Fibroblast of skin of back (primary cell): ENCODE results near the gene PTX4.

Source experiments
- DNase-seq: peaks from one replicate; pipeline ENCODE4 v3.0.0-alpha.2; 2013

Gene PTX4

DNA sequence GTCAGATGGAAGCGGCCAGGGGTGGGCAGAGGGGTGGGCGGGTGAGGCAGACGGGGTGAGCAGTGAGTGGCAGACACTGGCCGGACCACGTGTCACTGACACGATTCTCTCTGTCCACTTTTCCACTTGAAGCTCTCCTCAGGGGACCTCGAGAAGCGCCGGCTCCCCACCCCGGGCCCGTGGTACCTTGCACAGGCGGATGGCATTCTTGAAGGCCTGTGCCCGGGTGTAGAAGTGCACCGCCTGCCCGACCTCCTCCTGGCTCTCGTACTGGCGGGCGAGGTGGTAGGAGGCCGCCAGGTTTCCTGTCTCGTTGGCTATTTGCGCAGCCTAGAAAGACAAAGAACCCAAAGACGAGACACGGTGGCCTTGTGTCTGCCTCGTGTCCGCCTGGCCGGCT lies 35.6 kb upstream of the PTX4 start:
- no peak for DNase-seq

DNA sequence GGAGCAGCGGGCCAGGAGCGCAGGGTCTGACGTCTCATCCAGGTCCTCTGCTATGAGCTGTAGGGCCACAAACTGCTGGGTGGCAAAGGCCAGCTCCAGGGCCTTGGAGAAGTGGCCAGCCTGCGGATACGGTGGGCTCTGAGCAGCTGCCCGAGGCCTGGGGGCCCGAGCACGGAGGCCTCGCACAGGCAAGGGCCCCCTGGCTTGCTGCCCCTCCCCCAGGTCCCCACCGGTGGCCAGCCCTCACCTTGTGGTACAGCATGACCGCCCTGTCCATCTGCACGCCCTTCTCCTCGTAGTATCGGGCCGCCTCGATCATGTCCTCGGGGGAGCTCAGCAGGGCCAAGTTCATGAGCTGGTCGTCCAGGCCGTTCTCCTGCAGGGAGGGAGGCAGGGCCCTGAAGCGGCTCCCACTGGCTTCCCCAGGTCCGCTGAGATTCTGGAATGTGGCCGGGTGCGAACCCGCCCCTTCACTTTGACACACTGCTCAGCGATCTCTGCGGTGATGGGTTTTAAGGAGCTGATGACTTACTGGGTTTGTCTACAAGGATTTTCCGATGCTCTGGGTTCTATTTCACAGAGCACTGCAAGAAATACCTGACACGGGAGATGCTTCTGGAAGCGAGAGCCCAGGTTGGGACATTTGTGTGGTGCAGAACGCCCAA lies 35.0 kb upstream of the PTX4 start:
- DNase-seq = no peak

DNA sequence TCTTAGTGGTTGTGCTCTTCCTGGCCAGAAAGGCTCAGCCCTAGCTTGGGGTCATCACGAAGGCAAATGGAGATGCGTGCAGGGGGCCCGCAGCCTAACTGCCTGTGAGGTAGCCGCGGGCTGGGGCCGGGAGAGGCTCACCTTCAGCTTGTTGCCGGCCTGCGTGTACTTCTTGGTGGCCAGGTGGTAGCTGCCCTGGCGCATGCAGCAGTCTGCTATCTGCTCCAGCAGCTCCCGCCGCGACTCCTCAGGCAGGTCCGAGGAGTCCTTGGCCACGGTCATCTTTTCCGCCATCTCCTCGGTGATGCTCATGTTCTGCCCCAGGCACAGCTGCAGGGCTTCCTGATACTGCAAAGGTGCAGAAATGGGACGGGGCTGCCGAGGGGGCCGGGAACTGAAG lies 31.7 kb upstream of the PTX4 start:
- no peak for DNase-seq

DNA sequence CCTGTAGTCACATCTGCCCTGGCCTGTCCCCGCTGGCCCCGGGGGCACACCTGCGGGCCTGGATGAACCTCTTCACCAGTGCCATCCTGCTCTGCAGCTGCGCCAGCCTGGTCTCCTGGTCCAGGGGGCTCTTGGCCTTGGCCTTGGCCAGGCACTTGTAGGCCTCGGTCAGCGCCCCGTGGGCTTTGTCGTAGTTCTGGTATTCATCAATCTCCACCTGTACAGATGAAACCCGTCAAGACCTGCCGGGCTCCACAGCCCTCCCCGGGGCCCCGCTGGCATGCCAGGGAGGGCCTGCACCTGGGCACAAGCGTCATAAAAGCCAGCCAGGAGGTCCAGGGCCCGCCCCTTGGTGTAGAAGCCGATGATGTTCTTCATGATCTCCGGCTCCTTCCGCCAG lies 31.1 kb upstream of the PTX4 start:
- DNase-seq = no peak

DNA sequence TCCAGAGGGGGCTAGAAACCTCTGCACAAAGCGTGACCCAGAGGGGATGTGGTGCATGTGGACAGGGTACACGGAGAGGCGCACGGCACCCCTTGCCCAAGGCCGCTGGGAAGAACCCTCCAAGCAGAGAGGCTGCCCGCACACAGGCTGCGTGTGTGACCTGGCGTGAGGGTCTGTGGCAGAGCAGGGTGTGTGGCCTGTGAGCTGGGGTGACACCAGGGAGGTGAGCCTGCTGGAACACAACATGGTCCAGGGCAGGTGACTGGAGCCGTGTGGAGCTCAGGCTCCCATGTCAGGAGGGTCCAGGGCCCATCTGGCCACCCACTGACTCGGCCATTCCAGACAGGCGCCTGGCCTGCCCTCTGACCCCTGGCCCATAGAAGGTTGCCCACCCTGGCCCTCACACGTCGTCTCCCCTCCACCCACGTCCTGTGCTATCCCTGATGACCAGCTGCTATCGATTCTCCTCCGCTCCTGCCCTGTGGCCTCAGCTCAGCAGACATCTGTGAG lies 29.9 kb upstream of the PTX4 start:
- DNase-seq = no peak

- DNase-seq = no peak
Observed at GRCh38 chr16:1514507-1514906, 25.8 kb upstream of the PTX4 start.

DNA sequence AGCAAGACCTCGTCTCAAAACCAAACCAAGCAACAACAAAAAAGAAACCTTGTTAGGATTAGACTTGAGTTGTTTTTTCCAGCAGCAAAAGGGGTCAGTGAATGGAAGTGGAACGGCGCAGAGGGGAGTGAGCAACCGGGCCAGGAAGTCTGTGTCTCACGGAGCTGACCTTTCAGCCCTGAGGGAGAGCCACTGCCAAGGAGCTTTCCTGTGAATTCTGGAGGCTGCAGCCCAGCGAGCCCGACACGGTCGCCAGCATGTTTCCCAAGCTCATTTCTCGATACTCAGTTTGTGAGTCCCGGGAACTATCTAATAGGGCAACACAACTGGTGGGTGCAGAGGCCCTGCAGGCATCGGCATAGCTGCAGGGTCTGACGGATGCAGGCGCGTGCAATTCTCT lies 24.0 kb upstream of the PTX4 start:
- no peak for DNase-seq

DNA sequence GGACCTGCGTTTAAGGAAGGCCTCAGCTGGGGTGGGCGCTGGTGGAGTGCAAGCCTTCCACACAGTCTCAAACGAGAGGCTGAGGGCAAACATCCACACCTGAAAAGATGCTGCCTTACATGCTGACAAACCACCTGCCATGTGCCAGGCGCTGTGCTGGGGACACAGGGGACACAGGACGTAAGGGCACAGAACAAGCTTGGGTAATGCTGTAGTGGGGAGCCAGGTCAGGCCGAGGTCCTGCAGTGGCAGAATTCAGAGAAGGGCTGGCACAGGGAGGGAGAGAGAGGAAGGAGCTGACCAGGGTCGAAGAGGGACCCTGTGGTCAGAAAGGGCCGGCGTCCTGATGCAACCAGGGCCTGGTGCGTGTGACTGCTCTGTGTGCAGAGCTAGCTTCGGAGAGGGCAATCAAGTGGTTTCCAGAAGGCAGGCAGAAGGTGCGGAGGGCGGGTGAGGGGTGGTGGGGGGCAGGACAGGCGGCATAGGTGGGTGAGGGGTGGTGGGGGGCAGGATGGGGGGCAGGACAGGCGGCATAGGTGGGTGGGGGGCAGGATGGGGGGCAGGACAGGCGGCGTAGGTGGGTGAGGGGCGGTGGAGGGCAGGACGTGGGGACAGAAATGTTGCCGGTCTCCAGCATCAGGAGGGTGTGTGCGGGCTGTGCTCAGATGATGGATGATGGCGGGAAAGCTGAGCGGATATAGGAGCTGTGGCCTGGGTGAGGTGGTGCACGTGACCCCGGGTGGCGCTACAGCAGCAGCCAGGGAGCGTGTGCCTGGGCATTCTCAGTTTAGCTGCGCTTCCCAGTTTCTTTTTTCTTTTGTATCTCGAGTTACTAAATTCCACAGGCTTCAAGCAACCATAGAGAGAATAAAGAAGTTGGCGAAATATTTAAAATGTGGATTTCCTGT lies 23.2 kb upstream of the PTX4 start:
- DNase-seq = no peak

GRCh38 chr16:1510941-1511351 lies 22.2 kb upstream of the PTX4 start:
- no peak for DNase-seq

DNA sequence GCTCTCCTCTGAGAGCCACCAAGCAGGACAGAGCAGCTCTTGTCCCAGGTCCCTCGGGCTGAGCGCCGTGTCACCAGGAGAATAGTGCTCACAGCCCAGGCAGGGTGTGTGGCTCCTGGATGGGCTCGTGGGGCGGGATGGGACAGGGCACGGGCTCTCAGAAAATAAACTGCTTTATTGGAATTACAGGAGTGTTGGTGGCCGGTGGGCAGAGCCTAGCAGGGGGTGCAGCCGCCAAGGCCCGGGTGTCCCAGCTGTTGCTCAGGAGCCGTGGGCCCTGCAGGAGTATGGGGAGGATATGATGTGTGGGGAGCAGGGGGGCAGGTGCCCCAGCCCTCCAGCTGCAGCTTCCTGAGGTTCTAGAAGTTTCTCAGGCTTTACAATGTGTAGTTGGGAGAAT lies 21.5 kb upstream of the PTX4 start:
- DNase-seq = no peak

GRCh38 chr16:1509307-1510221 lies 20.8 kb upstream of the PTX4 start:
- DNase-seq = no peak

DNA sequence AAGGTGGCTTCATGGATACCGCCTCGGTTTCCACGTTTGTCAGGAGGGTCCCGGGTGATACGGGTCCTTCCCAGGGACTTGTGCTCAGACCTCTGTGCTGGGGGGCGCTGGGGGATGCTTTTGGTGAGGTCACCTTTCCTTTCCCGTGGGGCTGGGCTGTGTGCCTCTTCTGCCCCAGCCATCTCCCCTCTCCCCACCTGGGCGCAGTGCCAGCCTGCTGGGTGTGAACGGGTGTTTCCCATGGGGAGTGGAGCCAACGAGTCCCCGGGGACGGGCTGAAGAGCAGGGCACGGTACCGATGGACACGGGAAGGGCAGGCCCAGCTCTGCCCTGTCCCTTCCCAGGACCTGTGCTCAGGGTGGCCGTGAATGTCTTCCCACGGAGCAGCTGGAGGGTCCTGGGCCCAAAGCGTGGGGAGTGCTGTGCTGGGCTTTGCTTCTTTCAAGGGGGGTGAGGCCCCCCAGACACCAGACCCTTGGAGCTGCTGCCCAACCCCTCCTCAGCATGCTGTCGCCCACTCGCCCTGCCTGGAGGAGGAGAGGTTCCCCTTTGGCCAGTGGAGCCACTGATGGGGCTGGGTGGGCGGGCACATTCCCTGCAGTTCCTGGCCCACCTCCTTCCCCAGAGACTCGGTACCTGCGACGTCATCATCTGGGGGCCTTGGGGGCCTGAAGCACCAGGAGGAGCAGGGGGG lies 19.9 kb upstream of the PTX4 start:
- DNase-seq = no peak

- DNase-seq = no peak
Observed at GRCh38 chr16:1506494-1507213, 17.9 kb upstream of the PTX4 start.

DNA sequence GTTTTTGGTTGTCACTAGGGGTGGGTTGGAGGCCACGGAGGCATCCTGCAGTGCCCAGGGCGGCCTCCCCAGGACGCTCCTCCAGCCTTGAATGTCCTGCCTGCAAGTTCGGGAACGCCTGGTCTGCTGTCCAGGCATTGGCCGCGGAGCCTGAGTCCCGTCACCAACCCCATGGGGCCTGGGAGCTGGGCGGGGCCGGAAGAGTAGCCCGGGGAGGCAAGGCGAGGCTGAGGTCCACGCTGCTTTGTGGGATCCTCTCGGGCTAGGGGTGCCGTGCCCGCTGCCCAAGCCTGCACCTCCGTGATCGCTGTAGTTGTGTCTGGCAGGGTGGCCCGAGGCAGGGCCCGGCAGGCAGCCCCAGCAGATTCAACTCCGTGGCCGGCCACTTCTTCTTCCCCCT lies 17.2 kb upstream of the PTX4 start:
- no peak for DNase-seq

- no peak for DNase-seq
Observed at GRCh38 chr16:1505073-1505844, 16.5 kb upstream of the PTX4 start.

DNA sequence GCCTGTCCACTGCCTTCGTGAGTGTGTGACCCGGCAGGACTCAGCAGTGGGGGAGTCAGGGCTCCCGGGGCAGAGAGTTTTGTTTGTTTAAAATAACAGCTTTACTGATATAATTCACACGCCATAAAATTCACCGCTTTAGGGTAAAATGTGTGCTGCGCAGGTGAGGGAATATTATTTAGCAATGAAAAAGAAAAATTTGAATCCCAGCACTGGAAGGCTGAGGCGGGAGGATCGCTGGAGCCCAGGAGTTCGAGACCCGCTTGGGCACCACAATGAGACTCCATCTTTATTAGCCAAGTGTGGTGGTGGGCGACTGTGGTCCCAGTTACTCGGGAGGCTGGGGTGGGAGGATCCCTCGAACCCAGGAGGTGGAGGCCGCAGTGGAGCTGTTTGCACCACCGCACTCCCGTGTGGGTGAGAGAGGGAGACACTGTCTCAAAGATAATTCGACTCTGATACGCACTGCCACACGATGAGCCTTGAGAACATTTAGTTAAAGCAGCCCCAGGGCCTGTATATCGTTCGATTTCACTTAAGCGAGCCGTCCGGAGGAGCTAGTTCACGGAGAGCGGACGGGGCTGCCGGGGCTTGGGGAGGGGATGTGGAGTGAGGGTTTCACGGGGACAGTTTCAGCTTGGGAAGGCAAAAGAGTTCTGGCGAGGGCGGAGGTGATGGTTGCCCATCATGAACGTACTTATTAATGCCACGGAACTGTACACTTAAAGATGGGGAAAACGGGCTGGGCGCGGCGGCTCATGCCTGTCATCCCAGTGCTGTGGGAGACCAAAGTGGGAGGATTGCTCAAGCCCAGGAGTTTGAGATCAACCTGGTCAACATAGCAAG lies 14.6 kb upstream of the PTX4 start:
- DNase-seq = no peak

- DNase-seq = no peak
Observed at GRCh38 chr16:1502092-1503004, 13.6 kb upstream of the PTX4 start.

DNA sequence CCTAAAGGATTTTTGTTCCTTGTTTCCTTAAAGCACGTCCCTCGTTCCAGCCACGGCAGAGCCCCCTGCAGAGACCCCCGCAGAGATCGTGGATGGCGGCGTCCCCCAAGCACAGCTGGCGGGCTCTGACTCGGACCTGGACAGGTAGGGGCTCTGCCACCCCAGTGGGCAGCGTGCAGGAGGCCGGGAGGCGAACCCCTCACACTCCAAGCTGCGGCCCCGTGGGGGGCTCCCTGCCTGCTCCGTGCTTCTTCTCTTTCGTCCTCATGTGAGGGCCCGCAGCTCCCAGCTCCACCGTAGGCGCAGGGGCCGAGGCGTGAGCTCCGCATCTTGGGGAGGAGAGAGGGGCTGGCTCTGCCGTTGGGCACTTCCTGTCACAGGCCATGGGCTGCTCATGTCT lies 12.9 kb upstream of the PTX4 start:
- no peak for DNase-seq
